Neural cell (in vitro differentiated cells): ENCODE measurements around the gene OPRM1. TPM values are rescaled to one million over a fixed set of nuclear protein-coding genes. Genes with fewer than 3 reads are reported as not detected.
"Not testable (repeated sequence)": the region's sequence is repeated elsewhere in the genome, so short reads cannot be mapped to it uniquely, and the experiment has no call there.

ENCODE experiments used
- H2AFZ ChIP-seq: fragments of 200-600, 300-800 bp; sonication (generic), shearing (Covaris generic); 2 replicates; pipeline ENCODE4 v1.6.0; 2014; ENCODE audit warnings: low read depth, mild to moderate bottlenecking, antibody characterized with exemption, low read length, moderate library complexity
- H3F3A ChIP-seq: fragments of 200-600 bp; shearing (Covaris generic); 2 replicates; pipeline ENCODE4 v1.6.1; 2016; ENCODE audit warnings: mild to moderate bottlenecking, moderate library complexity, mixed read lengths, antibody characterized with exemption, low read length; ENCODE audit not compliant: insufficient read depth, poor library complexity, severe bottlenecking
- H3K27ac ChIP-seq: fragments of 200-600, 300-800 bp; sonication (generic), shearing (Covaris generic); 2 replicates; pipeline ENCODE4 v1.5.1; 2014; ENCODE audit warnings: mild to moderate bottlenecking, low read length, moderate library complexity
- H3K27me3 ChIP-seq: fragments of 300-800, 200-600 bp; sonication (generic), shearing (Covaris generic); 2 replicates; pipeline ENCODE4 v1.6.0; 2014; ENCODE audit warnings: mild to moderate bottlenecking, low read depth, low read length, moderate library complexity; ENCODE audit not compliant: insufficient read depth
- H3K36me3 ChIP-seq: fragments of 300-800, 200-600 bp; sonication (generic), shearing (Covaris generic); 2 replicates; pipeline ENCODE4 v1.5.1; 2014; ENCODE audit warnings: mild to moderate bottlenecking, antibody characterized with exemption, low read length, moderate library complexity; ENCODE audit not compliant: insufficient read depth
- H3K4me2 ChIP-seq: fragments of 300-800, 200-600 bp; sonication (generic), shearing (Covaris generic); 2 replicates; pipeline ENCODE4 v1.6.0; 2014; ENCODE audit warnings: mild to moderate bottlenecking, low read length
- H3K4me3 ChIP-seq: fragments of 300-800, 200-600 bp; sonication (generic), shearing (Covaris generic); 2 replicates; pipeline ENCODE4 v1.5.1; 2014; ENCODE audit warnings: mild to moderate bottlenecking, low read length, moderate library complexity
- H3K79me2 ChIP-seq: fragments of 200-600 bp; shearing (Covaris generic); replicated peaks from 2 replicates; pipeline ENCODE4 v1.6.0; 2014; ENCODE audit warnings: mild to moderate bottlenecking, low read length, moderate library complexity; ENCODE audit not compliant: insufficient read depth
- H3K9ac ChIP-seq: fragments of 300-800, 200-600 bp; sonication (generic), shearing (Covaris generic); 2 replicates; pipeline ENCODE4 v1.6.1; 2016; ENCODE audit warnings: mild to moderate bottlenecking, low read length, mixed read lengths
- H3K9me2 ChIP-seq: fragments of 200-600 bp; shearing (Covaris generic); 2 replicates; pipeline ENCODE4 v1.6.1; 2016; ENCODE audit warnings: mild to moderate bottlenecking, low read length, mixed read lengths; ENCODE audit not compliant: insufficient read depth
- H3K9me3 ChIP-seq: fragments of 200-600, 300-800 bp; sonication (generic), shearing (Covaris generic); 2 replicates; pipeline ENCODE4 v1.6.1; 2016; ENCODE audit warnings: mild to moderate bottlenecking, mixed run types, low read length, moderate library complexity, mixed read lengths
- H4K20me1 ChIP-seq: fragments of 200-600 bp; shearing (Covaris generic); 2 replicates; pipeline ENCODE4 v1.6.1; 2016; ENCODE audit warnings: mild to moderate bottlenecking, mixed run types; ENCODE audit not compliant: insufficient read depth
- EP300 ChIP-seq: fragments of 450-650 bp; conservative IDR thresholded peaks from 2 replicates; pipeline ENCODE4 v1.6.1; 2014; ENCODE audit warnings: antibody characterized with exemption, mild to moderate bottlenecking, moderate library complexity; ENCODE audit not compliant: poor library complexity, severe bottlenecking
- EZH2 ChIP-seq: fragments of 200-600, 300-800 bp; shearing (Covaris generic), sonication (generic); IDR thresholded peaks from 2 replicates; pipeline ENCODE4 v1.6.1; 2014; ENCODE audit warnings: antibody characterized with exemption, low read length, borderline replicate concordance, mild to moderate bottlenecking; ENCODE audit not compliant: insufficient read depth, poor library complexity, severe bottlenecking
- MXI1 ChIP-seq: fragments of 450-650 bp; conservative IDR thresholded peaks from 2 replicates; pipeline ENCODE4 v1.6.1; 2014; ENCODE audit warnings: antibody characterized with exemption, mild to moderate bottlenecking; ENCODE audit not compliant: poor library complexity, severe bottlenecking
- POLR2AphosphoS5 ChIP-seq: IDR thresholded peaks from 2 replicates; pipeline ENCODE4 v1.6.1; 2012
- RAD21 ChIP-seq: fragments of 450-650 bp; conservative IDR thresholded peaks from 2 replicates; pipeline ENCODE4 v1.6.1; 2014; ENCODE audit warnings: antibody characterized with exemption, mild to moderate bottlenecking, moderate library complexity
- REST ChIP-seq: IDR thresholded peaks from 2 replicates; pipeline ENCODE4 v1.6.1; 2012; ENCODE audit warnings: borderline replicate concordance
- SMC3 ChIP-seq: fragments of 450-650 bp; conservative IDR thresholded peaks from 2 replicates; pipeline ENCODE4 v1.6.1; 2014; ENCODE audit warnings: antibody characterized with exemption, mild to moderate bottlenecking, moderate library complexity; ENCODE audit not compliant: poor library complexity
- TAF1 ChIP-seq: IDR thresholded peaks from 2 replicates; pipeline ENCODE4 v1.6.1; 2012; ENCODE audit warnings: low read depth
- polyA plus RNA-seq: library from polyadenylated mRNA; depleted of rRNA; stranded (reverse); fragments of >200 nt; gene quantifications from 2 replicates; pipeline ENCODE4 v1.2.3, GENCODE V29; 2014
- TF ChIP-seq, protein P1 (sequence below): fragments of 450-650 bp; IDR thresholded peaks from 2 replicates; pipeline ENCODE4 v1.5.1; 2014; ENCODE audit warnings: antibody characterized with exemption, mild to moderate bottlenecking, moderate library complexity; ENCODE audit not compliant: poor library complexity, severe bottlenecking

The OPRM1 gene
- polyA plus RNA-seq, 1 donor from 2014 or later = 1.5 TPM

- H3K4me3 ChIP-seq = no peak overlapping the region
- no peaks in the 10 kb centered on the region for H4K20me1 ChIP-seq
- no peak overlapping the region for H3K9ac ChIP-seq
- no peak overlapping the region for H3K4me2 ChIP-seq
- no peaks in the 10 kb centered on the region for H3K36me3 ChIP-seq
- H3K9me2 ChIP-seq = no peaks in the 10 kb centered on the region
- no peaks in the 10 kb centered on the region for H3K27me3 ChIP-seq
- no peaks in the 10 kb centered on the region for H3F3A ChIP-seq
- no peak overlapping the region for H2AFZ ChIP-seq
- no peak overlapping the region for H3K27ac ChIP-seq
- no peaks in the 10 kb centered on the region for H3K9me3 ChIP-seq
- no peaks in the 10 kb centered on the region for H3K79me2 ChIP-seq
- no peak for TF ChIP-seq SMC3
- no peak for TF ChIP-seq POLR2AphosphoS5
- no peak for TF ChIP-seq EP300
- TF ChIP-seq MXI1 = no peak
- TF ChIP-seq RAD21 = no peak
- TF ChIP-seq TAF1 = no peak
- no peak for TF ChIP-seq REST
- TF ChIP-seq, protein P1, sequence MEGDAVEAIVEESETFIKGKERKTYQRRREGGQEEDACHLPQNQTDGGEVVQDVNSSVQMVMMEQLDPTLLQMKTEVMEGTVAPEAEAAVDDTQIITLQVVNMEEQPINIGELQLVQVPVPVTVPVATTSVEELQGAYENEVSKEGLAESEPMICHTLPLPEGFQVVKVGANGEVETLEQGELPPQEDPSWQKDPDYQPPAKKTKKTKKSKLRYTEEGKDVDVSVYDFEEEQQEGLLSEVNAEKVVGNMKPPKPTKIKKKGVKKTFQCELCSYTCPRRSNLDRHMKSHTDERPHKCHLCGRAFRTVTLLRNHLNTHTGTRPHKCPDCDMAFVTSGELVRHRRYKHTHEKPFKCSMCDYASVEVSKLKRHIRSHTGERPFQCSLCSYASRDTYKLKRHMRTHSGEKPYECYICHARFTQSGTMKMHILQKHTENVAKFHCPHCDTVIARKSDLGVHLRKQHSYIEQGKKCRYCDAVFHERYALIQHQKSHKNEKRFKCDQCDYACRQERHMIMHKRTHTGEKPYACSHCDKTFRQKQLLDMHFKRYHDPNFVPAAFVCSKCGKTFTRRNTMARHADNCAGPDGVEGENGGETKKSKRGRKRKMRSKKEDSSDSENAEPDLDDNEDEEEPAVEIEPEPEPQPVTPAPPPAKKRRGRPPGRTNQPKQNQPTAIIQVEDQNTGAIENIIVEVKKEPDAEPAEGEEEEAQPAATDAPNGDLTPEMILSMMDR = no peak
- TF ChIP-seq EZH2 = no peak
Measured at GRCh38 chr6:154238831-154239230, 199.8 kb downstream of the OPRM1 start.

DNA sequence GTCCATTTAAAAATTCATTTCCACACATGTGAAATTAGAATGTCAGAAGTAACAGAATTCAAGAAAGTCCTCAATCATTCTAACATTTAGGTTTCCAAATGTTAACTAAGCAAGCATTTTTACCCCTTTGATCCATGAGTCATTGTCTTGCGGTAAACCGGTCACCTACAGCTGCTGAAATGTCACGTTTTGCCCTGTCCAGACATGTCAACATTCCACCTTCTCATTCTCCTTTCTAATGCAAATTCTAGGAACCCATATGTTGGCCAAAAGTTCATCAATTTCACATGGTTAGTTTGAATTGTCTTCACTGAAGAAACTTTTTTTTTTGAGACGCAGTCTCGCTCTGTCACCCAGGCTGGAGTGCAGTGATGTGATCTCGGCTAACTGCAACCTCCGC is 200.4 kb downstream of the OPRM1 start:
- Histone ChIP-seq H3K36me3 (no peaks in the 10 kb centered on the region), H3K9me2 (no peaks in the 10 kb centered on the region), H3K9me3 (no peaks in the 10 kb centered on the region), H3F3A (no peaks in the 10 kb centered on the region), H3K9ac (no peak overlapping the region), H3K79me2 (no peaks in the 10 kb centered on the region), H3K27ac (no peak overlapping the region), H3K4me2 (no peak overlapping the region), H3K27me3 (no peaks in the 10 kb centered on the region), H4K20me1 (no peaks in the 10 kb centered on the region), H2AFZ (no peak overlapping the region), H3K4me3 (no peak overlapping the region)
- TF ChIP-seq EP300 = no peak
- TF ChIP-seq POLR2AphosphoS5 = no peak

GRCh38 chr6:154241061-154241460 is 202.0 kb downstream of the OPRM1 start:
- H3F3A ChIP-seq, H3K9me2 ChIP-seq, H3K27ac ChIP-seq, H3K4me3 ChIP-seq, H4K20me1 ChIP-seq, H2AFZ ChIP-seq, H3K9ac ChIP-seq, H3K79me2 ChIP-seq, H3K27me3 ChIP-seq, H3K36me3 ChIP-seq, H3K4me2 ChIP-seq, H3K9me3 ChIP-seq: not testable (repeated sequence)
